ENCODE data around the gene ATL3. TPM values are rescaled to one million over a fixed set of nuclear protein-coding genes. Genes with fewer than 3 reads are reported as not detected.

The ATL3 gene
- total and polyA plus RNA-seq, 8 donors = 5.7 to 99.3 (median 23.7) TPM

- H3K27me3 ChIP-seq = no peaks in the 10 kb centered on the region
- no peak overlapping the region for H3K4me3 ChIP-seq
- DNase-seq = peak in 1 of 2 donors; percentile 48
- intact Hi-C loops (cut with DNase I; ENCODE audit: low total_unique reads) = no loop called here
- H3K27ac ChIP-seq = no peak overlapping the region
- H3K36me3 ChIP-seq = peaks cover 0 to 3% (median 0%) of the 10 kb centered on the region in 4 donors
- WGBS, 5 donors = 80 to 88% (median 80%) methylated on average over 11 of the region's 11 CpGs
- H3K4me1 ChIP-seq = peaks cover 0 to 17% (median under 1%) of the 10 kb centered on the region in 4 donors
- no peak for TF ChIP-seq EP300 (IDR thresholded peaks at IDR 0.05)
- TF ChIP-seq POLR2A (IDR thresholded peaks at IDR 0.05) = no peak
- no peaks in the 10 kb centered on the region for H3K9me3 ChIP-seq
Measured at GRCh38 chr11:63710476-63711217, 39.5 kb upstream of the ATL3 start.

- Histone ChIP-seq H3K4me1 (peaks cover 0 to 23% (median 6%) of the 10 kb centered on the region in 4 donors), H3K27me3 (no peaks in the 10 kb centered on the region), H3K27ac (no peak overlapping the region), H3K4me3 (no peak overlapping the region), H3K36me3 (peaks cover 0 to under 1% (median 0%) of the 10 kb centered on the region in 4 donors), H3K9me3 (no peaks in the 10 kb centered on the region)
- TF ChIP-seq EP300 (IDR thresholded peaks at IDR 0.05) (no peak), CTCF (IDR thresholded peaks at IDR 0.05) (no peak), POLR2A (IDR thresholded peaks at IDR 0.05) (no peak), POLR2AphosphoS5 (IDR thresholded peaks at IDR 0.05) (no peak)
- intact Hi-C loops (cut with DNase I; ENCODE audit: low total_unique reads) = no loop called here
- 40 to 63% (median 58%) methylated on average over 3 of the region's 3 CpGs for WGBS, 5 donors
- no peak for DNase-seq
Measured at GRCh38 chr11:63709336-63709884, 38.2 kb upstream of the ATL3 start.

GRCh38 chr11:63708764-63709163 lies 37.6 kb upstream of the ATL3 start:
- TF ChIP-seq EP300 (IDR thresholded peaks at IDR 0.05) = no peak
- TF ChIP-seq POLR2A (IDR thresholded peaks at IDR 0.05) = no peak
- TF ChIP-seq CTCF (IDR thresholded peaks at IDR 0.05) = no peak
- no peak for TF ChIP-seq POLR2AphosphoS5 (IDR thresholded peaks at IDR 0.05)
- Histone ChIP-seq H3K27ac (no peak overlapping the region), H3K4me1 (peaks cover 0 to 23% (median 6%) of the 10 kb centered on the region in 4 donors), H3K9me3 (no peaks in the 10 kb centered on the region), H3K36me3 (no peaks in the 10 kb centered on the region), H3K27me3 (no peaks in the 10 kb centered on the region), H3K4me3 (no peak overlapping the region)
- intact Hi-C loops (cut with DNase I; ENCODE audit: low total_unique reads) = no loop called here
- DNase-seq = no peak
- 94 to 100% (median 94%) methylated on average over 1 of the region's 1 CpG for WGBS, 5 donors

- DNase-seq = no peak
- WGBS, 5 donors = 38 to 55% (median 47%) methylated on average over 2 of the region's 2 CpGs
Measured at GRCh38 chr11:63705526-63705925, 34.4 kb upstream of the ATL3 start.

More at GRCh38 chr11:63705526-63705925, 34.4 kb upstream of the ATL3 start:
- intact Hi-C loops (cut with DNase I; ENCODE audit: low total_unique reads) = no loop called here
- H3K36me3 ChIP-seq = no peaks in the 10 kb centered on the region
- no peak overlapping the region for H3K27ac ChIP-seq
- peaks cover 0 to 23% (median 8%) of the 10 kb centered on the region in 4 donors for H3K4me1 ChIP-seq
- no peak overlapping the region for H3K4me3 ChIP-seq
- H3K9me3 ChIP-seq = no peaks in the 10 kb centered on the region
- TF ChIP-seq CTCF (IDR thresholded peaks at IDR 0.05) (no peak), EP300 (IDR thresholded peaks at IDR 0.05) (no peak), POLR2A (IDR thresholded peaks at IDR 0.05) (no peak), POLR2AphosphoS5 (IDR thresholded peaks at IDR 0.05) (no peak)
- H3K27me3 ChIP-seq = no peaks in the 10 kb centered on the region

Measured in stomach (tissue), 9 donors.